Sciatic nerve (tissue), 2 donors: ENCODE results near the gene SRGN. TPM values are rescaled to one million over a fixed set of nuclear protein-coding genes. Genes with fewer than 3 reads are reported as not detected.
A peak's percentile ranks its signal among the peaks of the same experiment; 100 is the strongest.
"Not testable (repeated sequence)": the region's sequence is repeated elsewhere in the genome, so short reads cannot be mapped to it uniquely, and the experiment has no call there.

Experiments
- ATAC-seq: fragments of 200-7000 bp; cut with Tn5 transposase; one replicate; pipeline ENCODE4 v1.9.1; 2020; ENCODE audit warnings: mild to moderate bottlenecking, moderate library complexity
- DNase-seq: peaks from one replicate; pipeline ENCODE4 v3.0.0-alpha.2; 2020; ENCODE audit warnings: low spot score
- intact Hi-C: fragments of 100-400 bp; cut with DNase I; formaldehyde crosslinking; loops from one replicate; pipeline ENCODE4 v1.14.2; 2022
- total RNA-seq: library from RNA; stranded (reverse); fragmentation: NEBNext Ultra II Directional; extraction: Animal tissue kit (Norgen Biotek cat#: 25700); gene quantifications from one replicate; pipeline ENCODE4 v1.2.1, GENCODE V29; 2021
- donor health status: DM: no; HTN: no; CAD: no.
- donor health status: DM: no; HTN: no; CAD: no.

SRGN gene
- total RNA-seq: 146 TPM

- intact Hi-C loops: no loop called here
- ATAC-seq: peak; percentile 91
- peak; percentile 81 for DNase-seq
Measured at GRCh38 chr10:69087590-69088470, at the start of gene SRGN. Gene SRGN, plus strand, starts transcription at chr10:69088103. Its CDS starts 55 bp downstream, at chr10:69088158.

- ATAC-seq, DNase-seq, intact Hi-C loops: not testable (repeated sequence)
Measured at GRCh38 chr10:69040904-69041303, 47.0 kb upstream of the SRGN start.

- intact Hi-C loops: no loop called here
- ATAC-seq: no peak
- DNase-seq: no peak
Measured at GRCh38 chr10:69042417-69042816, 45.5 kb upstream of the SRGN start.

- no peak for DNase-seq
- intact Hi-C loops: no loop called here
- ATAC-seq: no peak
Measured at GRCh38 chr10:69042838-69043237, 45.1 kb upstream of the SRGN start.

- intact Hi-C loops: no loop called here
- DNase-seq: no peak
- no peak for ATAC-seq
Measured at GRCh38 chr10:69043931-69044531, 43.9 kb upstream of the SRGN start.

- intact Hi-C loops: no loop called here
- DNase-seq: no peak
- ATAC-seq: no peak
Measured at GRCh38 chr10:69044546-69044945, 43.4 kb upstream of the SRGN start.

- peak; percentile 50 for ATAC-seq
- no peak for DNase-seq
- intact Hi-C loops: no loop called here
Measured at GRCh38 chr10:69045441-69046300, 42.2 kb upstream of the SRGN start.

GRCh38 chr10:69047111-69047832 is 40.6 kb upstream of the SRGN start:
- ATAC-seq: no peak
- intact Hi-C loops: no loop called here
- no peak for DNase-seq

- ATAC-seq (peak; percentile 76), DNase-seq (no peak)
- intact Hi-C loops: no loop called here
Measured at GRCh38 chr10:69048103-69048502, 39.8 kb upstream of the SRGN start.

GRCh38 chr10:69049566-69049961 is 38.3 kb upstream of the SRGN start:
- ATAC-seq (peak; percentile 42), DNase-seq (no peak)
- intact Hi-C loops: no loop called here

- ATAC-seq (peak; percentile 71), DNase-seq (no peak)
- intact Hi-C loops: no loop called here
Measured at GRCh38 chr10:69051303-69051702, 36.6 kb upstream of the SRGN start.

GRCh38 chr10:69051710-69052487 is 36.0 kb upstream of the SRGN start:
- ATAC-seq: peak; percentile 42
- intact Hi-C loops: no loop called here
- no peak for DNase-seq

- no peak for ATAC-seq
- no peak for DNase-seq
- intact Hi-C loops: no loop called here
Measured at GRCh38 chr10:69052736-69053135, 35.2 kb upstream of the SRGN start.

GRCh38 chr10:69055241-69055640 is 32.7 kb upstream of the SRGN start:
- intact Hi-C loops: no loop called here
- no peak for ATAC-seq
- DNase-seq: no peak

- ATAC-seq (peak; percentile 34), DNase-seq (no peak)
- intact Hi-C loops: no loop called here
Measured at GRCh38 chr10:69056129-69056528, 31.8 kb upstream of the SRGN start.

- intact Hi-C loops: no loop called here
- no peak for ATAC-seq
- no peak for DNase-seq
Measured at GRCh38 chr10:69056536-69057260, 31.2 kb upstream of the SRGN start.

- DNase-seq (peak; percentile 69), ATAC-seq (no peak)
- intact Hi-C loops: no loop called here
Measured at GRCh38 chr10:69057261-69057950, 30.5 kb upstream of the SRGN start.
